NCI-H345 (cell line): Measurements from ENCODE around the gene ADIRF.
"Not testable (repeated sequence)": the region's sequence is repeated elsewhere in the genome, so short reads cannot be mapped to it uniquely, and the experiment has no call there.

ENCODE experiments used
- DNase-seq: peaks from one replicate; lab custom pipeline; 2025; lab: John Stamatoyannopoulos, UW

The ADIRF gene

DNA sequence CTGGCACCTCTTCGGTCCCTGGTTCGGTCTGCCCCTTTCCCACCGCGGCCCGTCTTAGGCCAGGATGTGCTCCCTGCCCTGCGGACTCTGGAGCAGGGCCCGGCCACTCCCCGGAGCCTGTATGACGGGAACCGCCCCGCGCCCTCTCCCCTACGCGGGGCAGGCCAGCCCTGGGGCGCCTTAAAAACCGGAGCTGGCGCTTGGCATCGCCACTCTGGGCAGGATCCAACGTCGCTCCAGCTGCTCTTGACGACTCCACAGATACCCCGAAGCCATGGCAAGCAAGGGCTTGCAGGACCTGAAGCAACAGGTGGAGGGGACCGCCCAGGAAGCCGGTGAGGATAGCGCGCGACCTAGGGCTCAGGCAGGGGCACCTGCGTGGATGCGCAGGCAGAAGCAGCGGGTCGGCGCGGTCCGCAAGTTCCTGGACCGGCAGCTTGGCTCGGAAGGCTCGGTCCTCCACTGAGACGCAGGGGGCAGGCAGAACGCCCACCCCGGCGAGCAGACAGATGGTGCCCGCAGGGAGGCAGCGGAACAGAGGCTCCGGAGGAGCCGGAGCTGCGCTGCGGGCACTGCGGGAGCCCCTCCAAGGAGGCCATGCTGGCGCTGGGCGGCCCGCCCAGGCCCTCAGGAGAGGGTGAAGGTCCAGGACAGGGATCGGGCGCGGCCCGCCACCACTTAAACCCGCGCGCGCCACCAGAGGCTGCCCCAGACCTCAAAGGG is at the start of gene ADIRF:
Gene ADIRF (plus strand): TSS at position 212 of the 723 bp plus-strand sequence. CDS start 63 bp downstream, at position 275.
- DNase-seq = no peak

DNA sequence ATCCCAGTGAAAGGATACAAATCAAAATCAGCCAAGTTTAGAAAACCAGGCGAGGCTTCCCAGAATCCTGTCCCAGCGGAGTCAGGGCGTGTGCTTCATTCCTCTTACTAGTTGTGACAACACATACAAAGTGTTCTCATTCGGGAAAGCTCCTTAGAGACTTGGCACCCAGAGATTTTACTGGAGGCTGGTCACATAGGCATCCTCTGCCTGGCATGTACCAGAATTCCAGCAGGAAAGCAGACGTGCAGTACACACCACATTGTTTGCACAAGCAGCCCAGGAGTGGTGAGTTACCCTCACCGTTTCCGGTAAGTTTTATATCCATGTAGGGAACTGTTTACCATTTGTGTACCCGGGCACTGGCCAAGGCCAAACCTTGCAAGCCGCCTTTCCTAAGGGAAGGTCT is 45.7 kb upstream of the ADIRF start:
- no peak for DNase-seq

DNA sequence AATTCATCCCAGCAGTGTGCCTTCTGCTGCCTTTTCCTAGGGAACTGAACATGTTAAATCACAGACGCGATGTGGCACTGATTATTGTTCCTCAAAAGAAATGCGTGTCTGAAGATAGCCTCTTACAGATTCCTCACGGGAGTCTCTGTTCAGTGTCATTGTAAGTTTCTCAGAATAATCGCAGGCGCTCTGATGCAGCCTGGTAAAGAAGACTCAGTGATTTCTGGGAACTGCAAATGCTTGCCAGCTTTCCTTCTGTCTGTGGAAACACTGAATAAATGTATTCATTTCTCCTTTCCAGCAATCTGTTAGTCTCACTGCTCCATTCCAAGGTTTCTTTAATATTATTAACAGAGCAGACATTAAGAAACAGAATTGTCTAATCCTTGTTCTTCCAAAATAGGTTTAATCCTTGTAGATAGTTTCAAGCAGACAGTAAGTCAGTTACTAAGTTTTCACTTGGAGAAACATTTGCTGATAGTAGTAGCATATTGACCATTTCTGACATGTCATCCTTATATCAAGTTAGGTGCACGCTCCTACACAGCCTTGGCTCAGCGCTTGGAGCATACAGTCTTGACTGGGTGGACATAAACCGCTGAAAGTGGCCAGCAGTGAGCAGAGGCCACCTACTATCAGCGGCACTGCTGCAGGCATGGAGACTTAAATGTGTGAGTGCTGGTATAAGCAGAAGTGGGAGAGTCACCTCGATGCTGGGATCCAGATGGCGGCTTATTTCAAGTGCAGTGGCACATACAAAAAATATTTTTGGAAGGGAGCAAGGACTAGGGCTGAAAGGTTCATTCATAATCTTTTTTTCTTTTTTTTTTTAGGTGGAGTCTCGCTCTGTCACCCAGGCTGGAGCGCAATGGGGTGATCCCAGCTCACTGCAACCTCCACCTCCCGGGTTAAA is 38.6 kb upstream of the ADIRF start:
- no peak for DNase-seq

DNA sequence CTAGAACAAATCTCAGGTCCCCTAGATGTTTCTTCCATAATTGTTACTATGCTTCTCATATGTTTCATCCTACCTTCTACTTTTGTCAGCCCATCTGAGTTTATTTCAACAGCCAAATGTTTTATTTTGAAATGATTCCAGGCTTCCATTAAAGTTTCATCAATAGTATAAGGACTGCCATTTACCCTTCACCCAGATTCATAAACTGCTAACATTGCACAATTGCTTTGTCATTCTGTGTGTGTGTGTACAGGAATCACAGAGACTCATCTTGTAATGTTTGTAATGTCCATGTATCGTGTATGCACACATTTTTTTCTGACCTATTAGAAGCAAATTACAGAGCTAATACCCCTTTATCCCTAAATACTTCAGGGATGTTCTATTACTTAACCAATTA is 36.4 kb upstream of the ADIRF start:
- DNase-seq = no peak

DNA sequence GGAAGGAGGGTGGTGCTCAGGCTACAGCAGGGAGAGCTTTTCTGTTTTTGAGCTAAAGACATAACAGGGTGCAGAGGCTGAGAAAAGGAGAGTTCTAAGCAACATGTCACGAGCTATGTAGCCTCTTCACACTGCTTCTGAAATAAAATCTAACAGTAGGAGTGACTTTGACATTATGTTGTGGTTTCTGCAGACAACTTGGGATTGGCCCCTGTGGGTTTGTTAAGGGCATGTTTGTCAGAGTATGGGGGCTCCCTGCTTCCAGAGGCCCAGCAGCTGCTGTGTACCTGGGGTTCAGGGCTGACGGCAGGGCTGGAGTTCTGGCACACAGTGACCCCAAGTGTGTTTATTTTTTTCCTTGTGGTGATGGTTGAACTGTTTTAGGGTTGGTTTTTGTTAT is 35.6 kb upstream of the ADIRF start:
- DNase-seq = no peak

DNA sequence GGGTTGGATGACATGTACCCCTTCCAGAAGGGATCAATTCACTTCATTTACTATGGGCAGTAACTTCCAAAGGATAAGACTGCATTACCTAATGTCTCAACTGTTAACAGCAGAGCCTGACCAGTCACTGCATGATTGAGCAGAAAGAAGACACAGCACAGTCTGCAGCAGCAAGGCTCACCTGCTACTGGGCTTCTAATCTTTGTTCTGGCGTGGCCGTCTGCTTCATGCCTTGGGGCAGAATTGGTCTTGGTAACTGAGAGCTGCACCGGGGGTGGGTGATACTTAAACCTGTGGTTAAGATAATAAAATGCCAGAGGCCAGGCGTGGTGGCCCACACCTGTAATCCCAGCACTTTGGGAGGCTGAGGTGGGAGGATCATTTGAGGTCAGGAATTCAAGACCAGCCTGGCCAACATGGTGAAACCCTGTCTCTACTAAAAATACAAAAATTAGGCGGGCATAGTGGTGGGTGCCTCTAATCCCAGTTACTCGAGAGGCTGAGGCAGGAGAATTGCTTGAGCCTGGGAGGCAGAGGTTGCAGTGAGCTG is 34.0 kb upstream of the ADIRF start:
- DNase-seq = not testable (repeated sequence)

DNA sequence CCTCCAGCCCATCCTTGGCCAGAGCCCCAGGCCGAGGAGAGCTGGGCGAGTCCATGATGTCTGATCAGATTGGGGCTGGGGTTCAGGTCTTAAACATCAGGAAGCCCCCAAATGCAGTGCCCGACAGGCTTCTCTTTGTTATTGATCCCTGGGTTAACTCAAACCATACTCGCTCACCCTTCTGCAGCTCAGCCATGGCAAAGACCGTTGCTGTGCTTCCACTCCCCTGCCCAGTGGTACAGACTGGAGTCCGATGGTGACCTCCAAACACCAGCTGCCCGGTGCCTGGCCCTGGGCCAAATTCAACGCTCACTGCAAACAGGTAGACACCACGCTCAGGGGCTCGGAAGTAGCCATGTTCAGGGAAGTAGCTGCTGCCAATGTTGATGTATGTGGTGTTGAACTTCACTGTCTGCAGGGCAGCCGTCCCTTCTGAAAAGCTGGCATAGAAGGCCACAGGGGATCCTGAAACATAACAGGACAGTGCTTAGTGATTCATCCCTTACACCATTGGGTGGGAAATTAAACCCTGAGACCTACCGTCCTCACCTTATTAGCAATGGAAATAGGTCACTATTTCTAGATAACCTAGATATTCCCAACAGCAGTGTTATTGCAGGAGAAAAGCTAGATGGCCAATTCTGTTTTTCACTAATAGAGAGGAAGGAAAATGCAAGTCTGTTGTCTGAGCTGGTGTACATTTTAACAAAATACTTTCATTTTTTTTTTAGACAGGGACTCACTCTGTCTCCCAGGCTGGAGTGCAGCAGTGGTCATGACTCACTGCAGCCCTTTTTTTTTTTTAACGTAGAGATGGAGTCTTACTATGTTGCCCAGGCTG is 31.4 kb upstream of the ADIRF start:
- DNase-seq = no peak

DNA sequence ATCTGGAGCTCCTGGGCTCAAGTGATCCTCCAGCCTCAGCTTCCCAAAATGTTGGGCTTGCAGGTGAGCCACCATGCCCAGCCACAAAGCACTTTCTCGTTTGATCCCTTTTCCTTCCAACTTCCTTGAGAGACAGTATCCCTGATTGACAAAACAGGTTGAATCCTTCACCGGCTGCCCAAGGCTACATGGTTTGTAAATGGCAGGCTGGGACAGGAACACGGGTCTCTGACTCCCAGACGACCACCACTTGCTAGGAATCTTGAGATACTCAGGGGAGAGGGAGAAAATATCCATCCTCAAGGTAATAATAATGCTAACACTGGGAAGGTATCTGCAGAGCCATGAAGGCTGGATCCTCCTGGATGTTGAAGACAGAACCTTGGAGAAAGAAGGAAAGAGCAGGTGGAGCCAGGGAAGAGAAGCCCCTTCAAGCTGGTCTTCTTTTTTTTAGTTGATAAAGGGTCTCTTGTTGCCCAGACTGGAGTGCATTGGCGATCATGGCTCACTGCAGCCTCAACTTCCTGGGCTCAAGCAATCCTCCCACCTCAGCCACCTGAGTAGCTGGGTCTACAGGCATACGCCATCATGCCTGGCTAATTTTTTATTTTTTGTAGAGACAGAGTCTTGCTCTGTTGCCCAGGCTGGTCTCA is 30.7 kb upstream of the ADIRF start:
- DNase-seq = no peak

DNA sequence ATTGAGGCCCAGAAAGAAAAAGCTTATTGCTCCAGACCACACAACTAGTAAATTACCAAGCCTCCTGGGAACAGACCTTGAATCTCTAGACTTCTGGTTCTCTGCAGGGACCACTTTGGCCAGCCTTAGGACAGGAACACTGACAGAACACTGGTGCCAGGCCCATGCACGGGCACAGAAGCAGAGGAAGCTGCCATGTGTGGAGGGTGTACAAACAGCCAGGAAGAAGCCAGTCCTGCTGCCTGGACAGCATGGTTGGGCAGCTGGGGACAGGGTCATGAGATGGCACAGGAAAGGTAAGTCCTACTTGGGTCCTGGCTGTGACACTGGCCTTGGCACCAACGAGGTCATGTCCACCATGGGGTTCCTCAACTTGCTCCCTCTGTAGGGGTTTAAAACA is 30.0 kb upstream of the ADIRF start:
- DNase-seq = no peak

DNA sequence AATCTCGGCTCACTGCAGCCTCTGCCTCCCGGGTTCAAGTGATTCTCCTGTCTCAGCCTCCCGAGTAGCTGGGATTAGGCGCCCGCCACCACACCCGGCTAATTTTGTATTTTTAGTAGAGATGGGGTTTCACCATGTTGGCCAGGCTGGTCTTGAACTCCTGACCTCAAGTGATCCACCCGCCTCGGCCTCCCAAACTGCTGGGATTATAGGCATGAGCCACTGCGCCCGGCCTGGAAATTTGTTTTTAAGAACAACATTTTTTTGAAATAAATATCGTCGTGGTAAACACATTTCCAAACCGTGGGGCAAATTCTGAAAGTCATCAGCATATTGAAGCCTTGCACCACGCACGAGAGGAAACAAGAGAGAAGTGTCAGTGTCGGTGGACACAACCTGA is 28.2 kb upstream of the ADIRF start:
- not testable (repeated sequence) for DNase-seq

DNA sequence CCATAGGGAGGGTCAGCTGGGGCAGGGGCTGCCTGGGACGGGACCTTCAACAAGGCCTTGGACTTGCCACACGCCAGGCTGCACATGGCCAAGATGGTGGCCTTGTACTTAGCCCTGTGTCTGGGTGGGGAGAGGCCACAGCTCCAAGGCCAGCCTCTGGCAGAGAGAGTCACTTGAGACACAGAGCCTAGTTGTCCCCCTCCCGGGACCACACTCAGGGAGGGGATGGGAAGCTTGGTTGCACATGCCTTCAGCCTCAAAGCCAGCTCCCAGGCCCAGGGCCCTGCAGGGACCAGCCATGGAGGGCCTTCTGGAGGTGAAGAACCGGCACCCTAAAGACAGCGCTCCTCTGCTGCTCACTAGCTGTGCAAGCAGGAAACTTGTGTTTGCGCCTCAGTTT is 27.6 kb upstream of the ADIRF start:
- no peak for DNase-seq

DNA sequence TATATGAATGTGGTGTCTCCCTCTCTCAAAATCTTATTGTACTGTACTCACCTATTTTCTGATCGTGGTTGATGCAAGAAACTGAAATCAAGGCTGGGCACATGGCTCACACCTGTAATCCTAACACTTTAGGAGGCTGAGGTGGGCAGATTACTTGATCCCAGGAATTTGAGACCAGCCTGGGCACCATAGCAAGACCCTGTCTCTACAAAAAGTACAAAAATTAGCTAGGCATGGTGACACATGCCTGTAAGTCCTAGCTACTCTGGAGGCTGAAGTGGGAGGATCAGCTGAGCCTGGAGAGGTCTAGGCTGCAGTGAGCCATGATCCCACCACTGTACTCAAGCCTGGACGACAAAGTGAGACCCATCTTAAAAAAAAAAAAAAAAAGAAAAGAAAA is 26.9 kb upstream of the ADIRF start:
- DNase-seq = no peak

DNA sequence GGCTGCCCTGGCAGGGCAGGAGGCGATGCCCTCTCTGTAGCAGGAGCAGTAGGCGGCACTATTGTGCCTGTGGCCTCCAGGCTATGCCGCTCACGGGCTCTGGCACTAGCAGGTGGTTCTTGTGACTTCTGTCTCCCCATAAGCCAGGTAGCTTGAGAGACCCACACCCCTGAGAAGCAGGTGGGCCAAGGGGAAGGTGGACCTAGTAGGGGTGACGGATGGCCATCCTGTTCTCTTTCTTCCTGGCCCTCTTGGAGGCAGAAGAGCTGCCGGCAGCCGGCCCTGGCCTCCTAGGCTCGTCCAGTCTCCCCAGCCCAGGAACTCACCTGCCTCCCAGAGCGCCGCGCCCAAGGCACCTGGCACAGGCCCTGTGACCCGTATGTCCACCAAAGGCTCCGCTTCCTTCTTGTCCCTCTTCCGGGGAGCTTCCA is 26.3 kb upstream of the ADIRF start:
- DNase-seq = no peak

DNA sequence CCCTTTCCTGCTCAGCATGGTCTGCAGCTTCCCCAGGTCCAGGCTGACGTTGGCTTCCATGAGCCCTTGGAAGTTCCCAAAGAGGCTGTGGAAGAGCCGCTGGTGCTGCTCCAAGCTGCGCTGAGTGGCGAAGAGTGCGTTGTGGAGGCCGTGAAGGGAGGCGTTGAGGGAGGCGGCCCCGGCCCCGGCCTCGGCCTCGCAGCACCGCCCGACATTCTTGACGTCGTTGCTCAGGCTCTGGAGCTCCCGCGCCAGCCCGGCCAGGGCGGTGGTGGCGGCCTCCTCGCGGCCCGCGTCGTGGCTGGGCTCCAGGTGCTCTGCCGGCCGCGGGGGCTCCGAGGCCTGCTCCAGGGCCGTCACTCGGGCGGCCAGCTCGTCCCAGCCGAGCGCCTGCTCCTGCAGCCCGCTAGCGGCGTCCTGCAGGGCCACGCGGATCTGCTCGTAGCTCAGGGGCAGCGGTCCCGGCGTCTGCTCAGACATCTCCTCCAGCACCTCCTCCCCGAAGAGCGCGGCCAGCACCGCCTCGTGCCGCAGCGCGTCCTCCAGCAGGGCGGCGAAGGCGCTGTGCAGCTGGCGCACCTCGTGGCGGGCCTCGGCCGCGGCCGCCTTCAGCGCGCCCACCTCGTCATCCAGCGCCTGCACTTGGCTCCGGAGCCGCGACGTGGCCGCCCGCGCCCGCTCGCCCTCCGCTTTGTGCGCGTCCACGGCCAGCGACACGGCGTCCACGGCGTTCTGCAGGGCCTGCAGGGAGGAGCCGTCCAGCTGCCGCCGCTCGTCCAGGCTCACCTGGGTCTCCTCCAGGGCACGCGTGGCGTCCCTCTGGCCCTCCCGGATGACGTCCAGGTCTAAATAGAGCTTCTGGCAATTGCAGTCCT is 25.6 kb upstream of the ADIRF start:
- DNase-seq = no peak

DNA sequence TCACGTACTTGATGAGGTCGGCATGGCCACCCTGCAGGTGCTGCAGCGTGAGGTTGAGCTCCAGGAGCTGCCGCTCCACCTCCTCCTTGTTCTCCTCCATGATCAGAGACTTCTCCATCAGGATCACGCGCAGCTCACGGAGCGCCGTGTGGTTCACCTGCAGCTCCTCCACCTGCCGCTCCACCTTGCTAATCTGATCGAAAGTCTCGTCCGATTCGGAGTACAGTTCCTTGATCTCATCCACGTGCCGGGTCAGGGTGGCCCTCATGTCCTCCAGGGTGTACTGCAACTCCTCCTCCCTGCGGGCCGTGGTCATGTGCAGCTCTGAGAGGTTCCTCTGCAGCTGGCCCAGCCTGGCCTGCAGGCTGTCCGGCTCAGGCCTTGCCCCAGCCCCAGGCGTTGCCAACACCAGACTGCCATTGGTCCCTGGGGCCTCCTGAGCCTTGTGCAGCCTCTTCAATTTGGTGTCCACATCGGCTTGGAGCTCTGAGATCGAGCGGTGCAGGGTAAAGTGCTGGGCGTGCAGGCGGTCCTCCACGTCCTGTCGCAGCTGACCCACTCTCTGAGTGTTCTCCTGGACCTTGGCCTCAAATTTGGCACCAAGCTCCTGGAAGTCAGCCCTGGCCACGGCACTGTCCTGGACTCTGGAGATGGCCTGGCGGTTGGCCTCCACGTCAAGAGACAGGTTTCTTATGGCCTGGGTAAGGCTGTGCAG is 24.8 kb upstream of the ADIRF start:
- no peak for DNase-seq

DNA sequence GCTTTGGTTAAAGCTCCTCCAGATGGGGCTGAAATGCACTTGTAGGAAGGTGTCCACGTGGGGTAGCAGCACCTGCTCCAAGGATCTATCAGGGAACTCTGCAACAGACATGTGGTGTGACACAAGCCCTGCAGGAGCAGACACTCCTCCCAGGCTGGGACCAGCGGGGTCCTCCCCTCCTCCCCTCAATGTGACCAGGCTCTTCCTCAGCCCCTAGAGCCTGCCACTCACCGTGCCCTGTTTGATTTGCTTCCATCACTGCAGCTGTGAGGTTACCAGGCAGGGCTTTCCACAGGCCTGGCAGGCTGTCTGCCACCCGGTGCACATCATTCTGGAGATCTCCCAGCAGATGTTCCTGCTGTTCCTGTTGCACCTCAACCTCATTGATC is 24.3 kb upstream of the ADIRF start:
- no peak for DNase-seq

DNA sequence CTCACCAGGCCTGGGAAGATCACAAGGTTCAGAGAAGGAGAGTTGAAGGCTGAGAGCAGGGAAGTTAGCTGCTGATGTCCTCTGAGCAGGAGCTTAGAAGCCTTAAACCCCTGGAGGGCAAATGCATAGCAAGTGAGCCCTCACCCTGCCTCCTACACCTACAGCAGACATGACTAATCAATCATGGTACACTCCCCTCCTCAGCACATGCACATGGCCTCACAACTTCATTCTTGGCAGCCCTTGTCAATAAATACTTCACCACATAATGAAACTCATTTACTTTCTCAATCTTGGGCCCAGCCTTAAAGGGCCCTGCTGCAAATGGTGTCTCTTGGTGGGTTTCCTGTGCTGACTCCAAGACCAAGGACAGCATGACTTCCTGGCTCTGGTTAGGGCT is 23.8 kb upstream of the ADIRF start:
- no peak for DNase-seq

DNA sequence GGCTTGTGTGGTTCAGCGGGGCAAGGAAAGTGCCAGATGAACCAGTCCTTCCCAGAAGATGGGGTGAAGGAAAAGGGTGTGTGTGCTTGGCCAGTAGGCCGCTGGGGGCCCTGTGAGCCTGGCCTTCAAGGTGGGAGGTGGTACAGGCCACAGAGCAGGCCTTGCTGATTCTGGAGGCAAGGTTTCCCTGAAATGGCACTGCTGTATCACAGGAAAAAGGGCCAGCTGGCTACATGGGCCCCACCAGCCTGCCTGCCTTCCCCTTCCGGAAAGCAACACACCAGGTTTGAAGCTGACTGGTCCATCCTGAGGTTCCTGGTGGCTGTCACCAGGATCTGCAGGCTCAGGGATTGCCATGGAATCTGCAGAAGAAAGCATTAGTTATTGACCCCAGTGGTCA is 23.4 kb upstream of the ADIRF start:
- no peak for DNase-seq

DNA sequence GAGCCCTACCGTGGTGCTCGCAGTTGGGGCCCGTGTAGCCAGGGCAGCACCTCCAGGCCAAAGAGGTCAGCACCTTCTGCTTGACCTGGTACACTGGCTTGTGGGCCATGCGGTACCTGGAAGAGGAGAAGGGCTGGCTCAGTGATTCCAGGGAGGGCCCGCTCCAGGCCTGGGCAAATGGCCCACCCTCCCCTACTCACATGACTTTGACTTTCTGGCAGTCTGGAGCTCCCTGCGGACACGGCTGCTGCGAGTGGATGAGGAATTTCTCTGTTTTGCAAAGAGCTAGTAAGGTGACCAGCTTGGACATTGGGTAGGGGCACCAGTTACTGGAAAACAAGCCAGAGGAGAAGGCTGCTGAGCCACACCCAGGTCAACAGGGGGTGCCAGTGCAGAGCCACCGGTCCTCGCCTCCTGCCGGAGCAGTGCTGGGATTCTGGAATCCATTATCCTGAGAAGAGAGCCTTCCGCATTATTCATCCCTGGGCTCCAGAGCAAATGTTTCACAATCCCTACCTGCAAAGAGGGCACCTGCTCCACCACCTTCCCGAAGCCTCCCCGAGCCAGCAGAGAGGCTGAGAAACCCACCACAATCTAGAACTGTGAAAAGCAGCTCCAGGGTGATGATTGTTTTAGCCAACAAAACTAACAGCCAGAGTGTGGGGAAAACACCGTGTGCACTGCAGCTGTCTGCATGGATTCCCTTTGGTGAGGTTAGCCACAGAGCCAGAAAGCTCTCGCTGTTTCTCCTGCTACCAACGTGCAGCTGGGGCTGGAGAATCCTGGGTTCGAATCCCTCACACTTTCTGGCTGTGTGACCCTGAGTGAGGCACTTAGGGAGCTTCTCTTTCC is 22.7 kb upstream of the ADIRF start:
- peak; percentile 30 for DNase-seq
